ENCODE measurements around the gene ATP11A.

Gene ATP11A
- long read RNA-seq, donor 1, transcript ATP11A-217 (1 exons, 3,542 nt) = major isoform, 19 of 19 reads
- long read RNA-seq, donor 1, partial matches to known transcripts = 0 of 19 reads
- long read RNA-seq, donor 1, other reads (novel, unspliced or antisense) = 0 of 19 reads
- long read RNA-seq, donor 2, transcript ATP11A-217 (1 exons, 3,542 nt) = major isoform, 21 of 21 reads
- long read RNA-seq, donor 2, partial matches to known transcripts = 0 of 21 reads
- long read RNA-seq, donor 2, other reads (novel, unspliced or antisense) = 0 of 21 reads
- long read RNA-seq, donor 3, transcript ATP11A-217 (1 exons, 3,542 nt) = major isoform, 13 of 35 reads
- long read RNA-seq, donor 3, partial matches to known transcripts = 21 of 35 reads
- long read RNA-seq, donor 3, other reads (novel, unspliced or antisense) = 0 of 35 reads
- long read RNA-seq, donor 4, transcript ATP11A-217 (1 exons, 3,542 nt) = major isoform, 27 of 28 reads
- long read RNA-seq, donor 4, partial matches to known transcripts = 0 of 28 reads
- long read RNA-seq, donor 4, other reads (novel, unspliced or antisense) = 0 of 28 reads
- long read RNA-seq, donor 5, transcript ATP11A-217 (1 exons, 3,542 nt) = major isoform, 7 of 7 reads
- long read RNA-seq, donor 5, partial matches to known transcripts = 0 of 7 reads
- long read RNA-seq, donor 5, other reads (novel, unspliced or antisense) = 0 of 7 reads
- long read RNA-seq, donor 6, transcript ATP11A-217 (1 exons, 3,542 nt) = major isoform, 23 of 25 reads
- long read RNA-seq, donor 6, partial matches to known transcripts = 0 of 25 reads
- long read RNA-seq, donor 6, other reads (novel, unspliced or antisense) = 0 of 25 reads
- long read RNA-seq, donor 7, transcript ATP11A-217 (1 exons, 3,542 nt) = major isoform, 31 of 37 reads
- long read RNA-seq, donor 7, partial matches to known transcripts = 5 of 37 reads
- long read RNA-seq, donor 7, other reads (novel, unspliced or antisense) = 0 of 37 reads
- long read RNA-seq, donor 8, transcript ATP11A-217 (1 exons, 3,542 nt) = major isoform, 22 of 23 reads
- long read RNA-seq, donor 8, partial matches to known transcripts = 0 of 23 reads
- long read RNA-seq, donor 8, other reads (novel, unspliced or antisense) = 0 of 23 reads

GRCh38 chr13:112689303-112690245 is at the start of gene ATP11A:
Gene ATP11A (plus strand): TSS chr13:112690038. CDS start chr13:112690417, 379 bp downstream.
- DNase-seq = peak; percentile 83

- no peak for DNase-seq
These were observed 48.3 kb upstream of the ATP11A start for GRCh38 chr13:112641456-112642089.

GRCh38 chr13:112642090-112642460 is 47.8 kb upstream of the ATP11A start:
- no peak for DNase-seq

GRCh38 chr13:112643759-112644459 is 45.9 kb upstream of the ATP11A start:
- DNase-seq = no peak

GRCh38 chr13:112645327-112645914 is 44.4 kb upstream of the ATP11A start:
- no peak for DNase-seq

GRCh38 chr13:112647256-112647655 is 42.6 kb upstream of the ATP11A start:
- no peak for DNase-seq

- no peak for DNase-seq
These were observed 41.7 kb upstream of the ATP11A start for GRCh38 chr13:112648101-112648500.

- no peak for DNase-seq
These were observed 40.7 kb upstream of the ATP11A start for GRCh38 chr13:112648966-112649690.

- DNase-seq = no peak
These were observed 38.5 kb upstream of the ATP11A start for GRCh38 chr13:112651311-112651710.

- no peak for DNase-seq
These were observed 37.9 kb upstream of the ATP11A start for GRCh38 chr13:112651750-112652511.

GRCh38 chr13:112652512-112653070 is 37.2 kb upstream of the ATP11A start:
- no peak for DNase-seq

GRCh38 chr13:112653071-112653470 is 36.8 kb upstream of the ATP11A start:
- no peak for DNase-seq

- DNase-seq = no peak
These were observed 33.9 kb upstream of the ATP11A start for GRCh38 chr13:112655913-112656312.

- peak; percentile 41 for DNase-seq
These were observed 31.9 kb upstream of the ATP11A start for GRCh38 chr13:112657850-112658445.

GRCh38 chr13:112658808-112659207 is 31.0 kb upstream of the ATP11A start:
- DNase-seq = no peak

GRCh38 chr13:112661291-112661690 is 28.5 kb upstream of the ATP11A start:
- no peak for DNase-seq

GRCh38 chr13:112664501-112665203 is 25.2 kb upstream of the ATP11A start:
- no peak for DNase-seq
